Endothelial cell of umbilical vein (primary cell): Measurements from ENCODE around the gene CAMTA1. TPM values are rescaled to one million over a fixed set of nuclear protein-coding genes. Genes with fewer than 3 reads are reported as not detected.

Experiments used
- BruUV-seq: library from RNA; stranded (reverse); fragments of 400-500 nt; replicated peaks from 2 replicates; lab custom pipeline; 2021; lab: Mats Ljungman, UMichigan
- CTCF ChIA-PET: fragments of 300-600, 350-600 bp; sonication (Branson Sonifier 250); formaldehyde crosslinking; loops from one replicate; lab custom pipeline; 2021; ENCODE audit warnings: antibody characterized with exemption, inconsistent platforms; lab: Charles Lee
- POLR2A ChIA-PET: fragments of 300-600, 350-600 bp; sonication (Branson Sonifier 250); formaldehyde crosslinking; loops from one replicate; lab custom pipeline; 2021; ENCODE audit warnings: antibody characterized with exemption, inconsistent platforms; lab: Charles Lee
- DNase-seq: peaks from one replicate; pipeline ENCODE4 v3.0.0-alpha.2; 2011; ENCODE audit warnings: low read depth, low spot score
- FAIRE-seq: peaks from 2 replicates; lab custom pipeline; 2011; peaks lifted over from hg19 to GRCh38; lab: Jason Lieb, UNC
- H2AFZ ChIP-seq: 2 replicates; pipeline ENCODE4 v1.6.0; 2012; ENCODE audit warnings: low read depth, low read length, control low read depth, inconsistent platforms
- H3K27ac ChIP-seq: 2 replicates; pipeline ENCODE4 v1.5.1; 2011; ENCODE audit warnings: low read depth, mild to moderate bottlenecking, control low read depth, low read length, moderate library complexity; ENCODE audit not compliant: insufficient read depth
- H3K27me3 ChIP-seq, 2 experiments: 2 replicates each; pipeline versions ENCODE4 v1.6.0 to v1.6.1; 2011; ENCODE audit warnings: low read length in 2 of 2, mixed read lengths in 1 of 2; ENCODE audit not compliant: control insufficient read depth in 2 of 2, insufficient read depth in 2 of 2
- H3K36me3 ChIP-seq, 2 experiments: 2 replicates in 1 of 2; 3 replicates in 1 of 2; pipeline ENCODE4 v1.5.1; 2011; ENCODE audit warnings: low read length in 2 of 2, mild to moderate bottlenecking in 1 of 2, moderate library complexity in 1 of 2; ENCODE audit not compliant: control insufficient read depth in 2 of 2, insufficient read depth in 2 of 2; ENCODE audit errors: extremely low read depth in 1 of 2
- H3K4me1 ChIP-seq: 3 replicates; pipeline ENCODE4 v1.5.1; 2011; ENCODE audit warnings: mild to moderate bottlenecking, low read length; ENCODE audit not compliant: control insufficient read depth, insufficient read depth; ENCODE audit errors: extremely low read depth
- H3K4me2 ChIP-seq: 2 replicates; pipeline ENCODE4 v1.6.1; 2011; ENCODE audit warnings: low read length, control low read depth, mixed read lengths; ENCODE audit not compliant: insufficient read depth
- H3K4me3 ChIP-seq, 3 experiments: fragments of 200-600 bp in 1 of 3; sonication (generic), shearing (Covaris generic) in 1 of 3; replicated peaks in 1 of 3; 2 replicates each; pipeline ENCODE4 v1.5.1; 2011 to 2016; ENCODE audit warnings: control low read depth in 3 of 3, low read length in 3 of 3, mild to moderate bottlenecking in 2 of 3, inconsistent platforms in 1 of 3, low read depth in 1 of 3, moderate library complexity in 1 of 3; ENCODE audit not compliant: insufficient read depth in 1 of 3
- H3K79me2 ChIP-seq: 2 replicates; pipeline ENCODE4 v1.6.0; 2012; ENCODE audit warnings: low read length, inconsistent platforms; ENCODE audit not compliant: control insufficient read depth, insufficient read depth
- H3K9ac ChIP-seq: replicated peaks from 2 replicates; pipeline ENCODE3; 2011; ENCODE audit warnings: low read length, control low read depth; ENCODE audit not compliant: insufficient read depth; ENCODE audit errors: extremely low read depth
- H3K9me1 ChIP-seq: replicated peaks from 3 replicates; pipeline ENCODE4 v1.6.0; 2011; ENCODE audit warnings: mild to moderate bottlenecking, low read length; ENCODE audit not compliant: control insufficient read depth, insufficient read depth; ENCODE audit errors: extremely low read depth
- H3K9me3 ChIP-seq: replicated peaks from 2 replicates; pipeline ENCODE4 v1.5.1; 2012; ENCODE audit warnings: low read length, inconsistent platforms; ENCODE audit not compliant: control insufficient read depth, insufficient read depth
- H4K20me1 ChIP-seq: replicated peaks from 2 replicates; pipeline ENCODE3; 2011; ENCODE audit warnings: mild to moderate bottlenecking, low read length; ENCODE audit not compliant: control insufficient read depth, insufficient read depth; ENCODE audit errors: extremely low read depth
- CTCF ChIP-seq, 2 donors: IDR thresholded peaks; 1 replicate in 1 of 2; 2 replicates in 1 of 2; pipeline ENCODE4 v1.5.1; 2011; ENCODE audit warnings: low read length in 2 of 2, mild to moderate bottlenecking in 2 of 2, moderate library complexity in 2 of 2, control low read depth in 1 of 2, inconsistent platforms in 1 of 2, low read depth in 1 of 2; ENCODE audit not compliant: insufficient read depth in 1 of 2; ENCODE audit errors: extremely low read depth in 1 of 2
- GATA2 ChIP-seq: IDR thresholded peaks from 2 replicates; pipeline ENCODE4 v1.7.0; 2011; ENCODE audit warnings: low read depth, mild to moderate bottlenecking, moderate library complexity, mixed read lengths, low read length; ENCODE audit not compliant: insufficient read length, insufficient read depth
- JUN ChIP-seq: IDR thresholded peaks from 2 replicates; pipeline ENCODE4 v1.6.1; 2011; ENCODE audit warnings: borderline replicate concordance, low read depth; ENCODE audit not compliant: insufficient read length, insufficient read depth
- MAX ChIP-seq: IDR thresholded peaks from 2 replicates; pipeline ENCODE4 v1.6.1; 2011; ENCODE audit not compliant: insufficient read depth, insufficient read length
- POLR2A ChIP-seq: IDR thresholded peaks from 2 replicates; pipeline ENCODE4 v1.6.1; 2012; ENCODE audit warnings: low read depth, mild to moderate bottlenecking, control low read depth, low read length
- POLR2AphosphoS5 ChIP-seq: IDR thresholded peaks from 2 replicates; pipeline ENCODE4 v1.6.1; 2012; ENCODE audit warnings: low read depth, mild to moderate bottlenecking, control low read depth, low read length, moderate library complexity; ENCODE audit not compliant: insufficient read depth
- dilution Hi-C: fragments of 300-500 bp; cut with MboI; formaldehyde crosslinking; loops from one replicate; pipeline ENCODE4 v1.15.0; 2019; ENCODE audit warnings: low sequenced_read_pairs; ENCODE audit not compliant: extremely low pct_ligation_motif_present
- intact Hi-C: fragments of 100-400 bp; cut with micrococcal nuclease; formaldehyde crosslinking; loops from one replicate; pipeline ENCODE4 v1.10.0; 2022
- polyA plus RNA-seq, 4 experiments: library from polyadenylated mRNA; depleted of rRNA in 3 of 4; stranded (reverse) in 3 of 4; unstranded in 1 of 4; fragments of >200 nt; gene quantifications; 2 replicates each; pipeline versions ENCODE4 v1.2.1 to v1.2.3, GENCODE V29; 2011 to 2012; ENCODE audit warnings: missing spikeins in 1 of 4
- total RNA-seq: library from RNA; stranded (reverse); gene quantifications from 2 replicates; pipeline ENCODE4 v1.2.3, GENCODE V29; 2021

The CAMTA1 gene
- total and polyA plus RNA-seq, 2 donors (not counting 3 experiments of a cell fraction or from before 2014, with no cell fraction given) = 50.8 to 92.7 TPM

- Histone ChIP-seq H3K4me1 (no peaks in the 10 kb centered on the region), H3K27me3 (no peaks in the 10 kb centered on the region), H3K27ac (no peak overlapping the region), H2AFZ (no peak overlapping the region), H3K4me2 (no peak overlapping the region), H3K9me3 (no peaks in the 10 kb centered on the region), H3K9me1 (no peaks in the 10 kb centered on the region), H3K79me2 (no peaks in the 10 kb centered on the region), H4K20me1 (no peaks in the 10 kb centered on the region), H3K36me3 (no peaks in the 10 kb centered on the region), H3K4me3 (no peak overlapping the region), H3K9ac (no peak overlapping the region)
- intact Hi-C loops (no loop called here), dilution Hi-C loops (no loop called here)
- FAIRE-seq = no peak
- TF ChIP-seq GATA2 = no peak
- no peak for TF ChIP-seq JUN
- no peak for TF ChIP-seq CTCF (IDR thresholded peaks at IDR 0.05; ENCODE audit: extremely low read depth in 1 of 2, insufficient read depth in 1 of 2, low read depth in 1 of 2, low read length in 2 of 2)
- no peak for TF ChIP-seq POLR2A
- no peak for TF ChIP-seq MAX
- POLR2A ChIA-PET = no interaction called here
- BruUV-seq = no TSS peak
- CTCF ChIA-PET = no interaction called here
- no peak for DNase-seq
These were observed 401.3 kb downstream of the CAMTA1 start for GRCh38 chr1:7186382-7187111.

GRCh38 chr1:7187112-7187493 lies 401.8 kb downstream of the CAMTA1 start:
- no peaks in the 10 kb centered on the region for H3K4me1 ChIP-seq
- no peak overlapping the region for H2AFZ ChIP-seq
- intact Hi-C loops (no loop called here), dilution Hi-C loops (no loop called here)
- POLR2A ChIA-PET = no interaction called here
- H3K4me3 ChIP-seq = no peak overlapping the region
- H3K27me3 ChIP-seq = no peaks in the 10 kb centered on the region
- BruUV-seq = no TSS peak
- DNase-seq = no peak
- H4K20me1 ChIP-seq = no peaks in the 10 kb centered on the region
- no peaks in the 10 kb centered on the region for H3K79me2 ChIP-seq
- H3K4me2 ChIP-seq = no peak overlapping the region
- no peaks in the 10 kb centered on the region for H3K36me3 ChIP-seq
- no peak overlapping the region for H3K27ac ChIP-seq
- no peaks in the 10 kb centered on the region for H3K9me3 ChIP-seq
- CTCF ChIA-PET = no interaction called here
- H3K9ac ChIP-seq = no peak overlapping the region
- FAIRE-seq = no peak
- TF ChIP-seq JUN (no peak), GATA2 (no peak), MAX (no peak), CTCF (IDR thresholded peaks at IDR 0.05; ENCODE audit: extremely low read depth in 1 of 2, insufficient read depth in 1 of 2, low read depth in 1 of 2, low read length in 2 of 2) (no peak), POLR2A (no peak), POLR2AphosphoS5 (no peak)
- no peaks in the 10 kb centered on the region for H3K9me1 ChIP-seq
